ENCODE results near the gene CLDND1.
"Not testable (repeated sequence)": the region's sequence is repeated elsewhere in the genome, so short reads cannot be mapped to it uniquely, and the experiment has no call there.

CLDND1 gene

GRCh38 chr3:98561727-98562521 is 39.2 kb upstream of the CLDND1 start:
- Histone ChIP-seq H3K4me2 (peak overlapping the region in 10 of 11 experiments; percentile 21 to 91 (median 76); a peak in 16 of 22 replicates), H3K27me3 (no peaks in the 10 kb centered on the region), H3K4me1 (peaks cover 19 to 74% (median 59%) of the 10 kb centered on the region in 10 experiments), H3K27ac (peak overlapping the region in 7 of 11 experiments; percentile 28 to 84 (median 71); a peak in 14 of 22 replicates), H3K36me3 (no peaks in the 10 kb centered on the region), H3K9me3 (replicated peaks in 1 of 11) (peaks cover 0 to 11% (median 0%) of the 10 kb centered on the region in 11 experiments; a peak in 5 of 22 replicates), H3K4me3 (peak overlapping the region in 1 of 10 experiments; percentile 15; a peak in 2 of 20 replicates), H3K9ac (peak overlapping the region in 1 of 11 experiments; percentile 10; a peak in 2 of 22 replicates), H4K20me1 (no peaks in the 10 kb centered on the region)
- no peak for TF ChIP-seq Cebpa-rat (IDR thresholded peaks at IDR 0.05)

GRCh38 chr3:98560911-98561310 is 38.2 kb upstream of the CLDND1 start:
- peaks cover 19 to 75% (median 62%) of the 10 kb centered on the region in 10 experiments for H3K4me1 ChIP-seq
- no peak overlapping the region for H3K4me3 ChIP-seq

GRCh38 chr3:98559769-98560168 is 37.1 kb upstream of the CLDND1 start:
- not testable (repeated sequence) for H3K36me3 ChIP-seq; H3K27ac ChIP-seq; H3K4me2 ChIP-seq; H3K4me3 ChIP-seq; H3K9ac ChIP-seq; H3K9me3 ChIP-seq (replicated peaks in 1 of 11); H4K20me1 ChIP-seq; H3K27me3 ChIP-seq
- peaks cover 19 to 75% (median 54%) of the 10 kb centered on the region in 10 experiments for H3K4me1 ChIP-seq

More at GRCh38 chr3:98560911-98561310, 38.2 kb upstream of the CLDND1 start:
- Histone ChIP-seq H3K36me3 (no peaks in the 10 kb centered on the region), H3K27me3 (no peaks in the 10 kb centered on the region), H3K9me3 (replicated peaks in 1 of 11) (peaks cover 0 to 6% (median 0%) of the 10 kb centered on the region in 11 experiments; a peak in 4 of 22 replicates), H3K27ac (no peak overlapping the region; a peak in 2 of 22 replicates), H4K20me1 (no peaks in the 10 kb centered on the region), H3K9ac (no peak overlapping the region), H3K4me2 (peak overlapping the region in 5 of 11 experiments; percentile 9 to 55 (median 40); a peak in 7 of 22 replicates)
- TF ChIP-seq Cebpa-rat (IDR thresholded peaks at IDR 0.05), result no peak

- H3K9ac ChIP-seq, result no peak overlapping the region
- H3K27me3 ChIP-seq, result no peaks in the 10 kb centered on the region
- no peaks in the 10 kb centered on the region for H4K20me1 ChIP-seq
- peaks cover 4 to 75% (median 52%) of the 10 kb centered on the region in 10 experiments for H3K4me1 ChIP-seq
- TF ChIP-seq Cebpa-rat (IDR thresholded peaks at IDR 0.05), result no peak
- H3K9me3 ChIP-seq (replicated peaks in 1 of 11), result peaks cover 0 to 6% (median 0%) of the 10 kb centered on the region in 11 experiments; a peak in 4 of 22 replicates
- no peaks in the 10 kb centered on the region for H3K36me3 ChIP-seq
- H3K27ac ChIP-seq, result no peak overlapping the region
- no peak overlapping the region for H3K4me3 ChIP-seq
- H3K4me2 ChIP-seq, result peak overlapping the region in 2 of 11 experiments; percentile 42 to 62; a peak in 1 of 22 replicates
Observed at GRCh38 chr3:98558100-98558827, 35.6 kb upstream of the CLDND1 start.

GRCh38 chr3:98557324-98558010 is 34.8 kb upstream of the CLDND1 start:
- Histone ChIP-seq H3K27me3 (no peaks in the 10 kb centered on the region), H3K4me2 (peak overlapping the region in 6 of 11 experiments; percentile 13 to 62 (median 48); a peak in 8 of 22 replicates), H3K4me3 (no peak overlapping the region), H3K36me3 (no peaks in the 10 kb centered on the region), H3K9me3 (replicated peaks in 1 of 11) (peaks cover 0 to 6% (median 0%) of the 10 kb centered on the region in 11 experiments; a peak in 4 of 22 replicates), H3K27ac (0 out of 22 replicates have a peak overlapping the region, but pooled peaks of 1 of the 11 experiments have one; percentile 50), H3K9ac (no peak overlapping the region), H3K4me1 (peaks cover 0 to 75% (median 52%) of the 10 kb centered on the region in 10 experiments; a peak in 17 of 20 replicates), H4K20me1 (no peaks in the 10 kb centered on the region)
- TF ChIP-seq Cebpa-rat (IDR thresholded peaks at IDR 0.05), result no peak

GRCh38 chr3:98556164-98557130 is 33.7 kb upstream of the CLDND1 start:
- H3K9me3 ChIP-seq (replicated peaks in 1 of 11), result peaks cover 0 to 6% (median 0%) of the 10 kb centered on the region in 11 experiments; a peak in 4 of 22 replicates
- no peak for TF ChIP-seq Cebpa-rat (IDR thresholded peaks at IDR 0.05)
- H3K27me3 ChIP-seq, result no peaks in the 10 kb centered on the region
- no peaks in the 10 kb centered on the region for H3K36me3 ChIP-seq
- H3K4me2 ChIP-seq, result peak overlapping the region in 6 of 11 experiments; percentile 16 to 62 (median 48); a peak in 10 of 22 replicates
- peak overlapping the region in 2 of 11 experiments; percentile 7 to 50; a peak in 1 of 22 replicates for H3K27ac ChIP-seq
- H4K20me1 ChIP-seq, result no peaks in the 10 kb centered on the region
- peaks cover 0 to 74% (median 49%) of the 10 kb centered on the region in 10 experiments; a peak in 15 of 20 replicates for H3K4me1 ChIP-seq
- no peak overlapping the region for H3K9ac ChIP-seq
- H3K4me3 ChIP-seq, result no peak overlapping the region

- Histone ChIP-seq H4K20me1 (no peaks in the 10 kb centered on the region), H3K27me3 (no peaks in the 10 kb centered on the region), H3K4me1 (peaks cover 0 to 67% (median 46%) of the 10 kb centered on the region in 10 experiments; a peak in 15 of 20 replicates), H3K9ac (no peak overlapping the region), H3K36me3 (no peaks in the 10 kb centered on the region), H3K9me3 (replicated peaks in 1 of 11) (peaks cover 0 to 6% (median 0%) of the 10 kb centered on the region in 11 experiments; a peak in 4 of 22 replicates), H3K4me3 (no peak overlapping the region), H3K4me2 (peak overlapping the region in 4 of 11 experiments; percentile 66 to 83 (median 78); a peak in 5 of 22 replicates), H3K27ac (peak overlapping the region in 1 of 11 experiments; percentile 71; a peak in 1 of 22 replicates)
- TF ChIP-seq Cebpa-rat (IDR thresholded peaks at IDR 0.05), result no peak
Observed at GRCh38 chr3:98555025-98555379, 32.3 kb upstream of the CLDND1 start.

Data from BLaER1 treated with 17β-estradiol and CSF1 and Interleukin-3, amounts not matched to agents 10 nM and 100 nM (cell line).